ENCODE data around the gene CD99. TPM values are rescaled to one million over a fixed set of nuclear protein-coding genes. Genes with fewer than 3 reads are reported as not detected.

The CD99 gene
- 280 and 354 TPM in 2 replicates for total RNA-seq

DNA sequence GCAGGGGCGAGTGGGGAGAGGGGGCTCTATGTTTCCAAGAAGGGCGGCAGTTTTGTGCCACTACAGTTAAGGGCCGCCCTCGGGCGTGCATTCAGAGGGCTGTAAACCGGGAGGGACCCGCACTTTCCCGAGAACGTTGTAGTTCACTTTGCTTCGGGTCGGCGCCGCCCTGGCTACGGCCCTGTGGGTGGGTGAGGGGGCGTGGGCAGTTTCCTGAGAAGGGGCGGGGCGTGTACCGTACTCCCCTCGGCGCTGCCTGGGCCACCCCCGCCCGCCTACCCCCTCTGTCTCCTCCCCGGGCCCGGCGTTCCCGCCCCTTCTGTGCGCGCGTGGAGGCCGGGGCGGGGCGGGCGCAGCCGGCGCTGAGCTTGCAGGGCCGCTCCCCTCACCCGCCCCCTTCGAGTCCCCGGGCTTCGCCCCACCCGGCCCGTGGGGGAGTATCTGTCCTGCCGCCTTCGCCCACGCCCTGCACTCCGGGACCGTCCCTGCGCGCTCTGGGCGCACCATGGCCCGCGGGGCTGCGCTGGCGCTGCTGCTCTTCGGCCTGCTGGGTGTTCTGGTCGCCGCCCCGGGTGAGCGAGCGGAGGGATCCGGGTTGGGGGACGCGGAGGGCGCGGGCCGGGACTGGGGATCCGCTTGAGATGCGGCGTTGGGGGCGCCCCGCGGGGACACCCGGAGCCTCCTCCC, at the start of gene CD99:
Gene CD99, plus strand, starts transcription at position 440 of the 687 bp plus-strand sequence. Its CDS starts 66 bp downstream, at position 506.

GRCh38 chrX:2751874-2752300, 60.8 kb downstream of the CD99 start, which contains the start of gene XG:
XG (plus strand) TSS chrX:2752040; CDS start chrX:2752275, 235 bp downstream.

Other genes with a start within 250 kb of the CD99 start
- gene DHRSX, start 190.3 kb upstream of the CD99 start, total RNA-seq = 24.8 and 31.4 TPM in 2 replicates
- gene ZBED1, start 190.3 kb upstream of the CD99 start, total RNA-seq = 27.1 and 34.3 TPM in 2 replicates
- gene XG, start 60.7 kb downstream of the CD99 start, total RNA-seq = 1.2 and 5.8 TPM in 2 replicates
- 0.86 and 1.6 TPM in 2 replicates for gene GYG2, start 137.6 kb downstream of the CD99 start, total RNA-seq
- gene ARSD, start 238.0 kb downstream of the CD99 start, total RNA-seq = 16.6 and 22.5 TPM in 2 replicates

Measured in smooth muscle cell of the pulmonary artery (primary cell).